NB4 (cell line): ENCODE data around the gene QSOX1.

Experiments used
- DNase-seq: peaks from one replicate; pipeline ENCODE4 v3.0.0; 2010; ENCODE audit warnings: low read depth
- H3K4me3 ChIP-seq: one replicate; pipeline ENCODE4 v1.5.1; 2011; ENCODE audit warnings: mild to moderate bottlenecking, low read depth, low read length, moderate library complexity
- MAX ChIP-seq: IDR thresholded peaks from 2 replicates; pipeline ENCODE4 v1.6.1; 2011; ENCODE audit warnings: low read depth, low read length
- MYC ChIP-seq: IDR thresholded peaks from 2 replicates; pipeline ENCODE4 v1.6.1; 2011; ENCODE audit warnings: low read depth, low read length
- POLR2A ChIP-seq: IDR thresholded peaks from 2 replicates; pipeline ENCODE4 v1.6.1; 2011; ENCODE audit warnings: mild to moderate bottlenecking; ENCODE audit not compliant: insufficient read length; ENCODE audit errors: extremely low read depth
- TF ChIP-seq, protein P1 (sequence below): IDR thresholded peaks from one replicate; pipeline ENCODE4 v1.5.1; 2012; ENCODE audit warnings: low read depth, low read length

Gene QSOX1

GRCh38 chr1:180143359-180143758 is 11.3 kb upstream of the QSOX1 start:
- no peak for TF ChIP-seq MYC
- no peak for TF ChIP-seq MAX
- no peak for TF ChIP-seq POLR2A
- TF ChIP-seq, protein P1, sequence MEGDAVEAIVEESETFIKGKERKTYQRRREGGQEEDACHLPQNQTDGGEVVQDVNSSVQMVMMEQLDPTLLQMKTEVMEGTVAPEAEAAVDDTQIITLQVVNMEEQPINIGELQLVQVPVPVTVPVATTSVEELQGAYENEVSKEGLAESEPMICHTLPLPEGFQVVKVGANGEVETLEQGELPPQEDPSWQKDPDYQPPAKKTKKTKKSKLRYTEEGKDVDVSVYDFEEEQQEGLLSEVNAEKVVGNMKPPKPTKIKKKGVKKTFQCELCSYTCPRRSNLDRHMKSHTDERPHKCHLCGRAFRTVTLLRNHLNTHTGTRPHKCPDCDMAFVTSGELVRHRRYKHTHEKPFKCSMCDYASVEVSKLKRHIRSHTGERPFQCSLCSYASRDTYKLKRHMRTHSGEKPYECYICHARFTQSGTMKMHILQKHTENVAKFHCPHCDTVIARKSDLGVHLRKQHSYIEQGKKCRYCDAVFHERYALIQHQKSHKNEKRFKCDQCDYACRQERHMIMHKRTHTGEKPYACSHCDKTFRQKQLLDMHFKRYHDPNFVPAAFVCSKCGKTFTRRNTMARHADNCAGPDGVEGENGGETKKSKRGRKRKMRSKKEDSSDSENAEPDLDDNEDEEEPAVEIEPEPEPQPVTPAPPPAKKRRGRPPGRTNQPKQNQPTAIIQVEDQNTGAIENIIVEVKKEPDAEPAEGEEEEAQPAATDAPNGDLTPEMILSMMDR = no peak
- no peak overlapping the region for H3K4me3 ChIP-seq

DNA sequence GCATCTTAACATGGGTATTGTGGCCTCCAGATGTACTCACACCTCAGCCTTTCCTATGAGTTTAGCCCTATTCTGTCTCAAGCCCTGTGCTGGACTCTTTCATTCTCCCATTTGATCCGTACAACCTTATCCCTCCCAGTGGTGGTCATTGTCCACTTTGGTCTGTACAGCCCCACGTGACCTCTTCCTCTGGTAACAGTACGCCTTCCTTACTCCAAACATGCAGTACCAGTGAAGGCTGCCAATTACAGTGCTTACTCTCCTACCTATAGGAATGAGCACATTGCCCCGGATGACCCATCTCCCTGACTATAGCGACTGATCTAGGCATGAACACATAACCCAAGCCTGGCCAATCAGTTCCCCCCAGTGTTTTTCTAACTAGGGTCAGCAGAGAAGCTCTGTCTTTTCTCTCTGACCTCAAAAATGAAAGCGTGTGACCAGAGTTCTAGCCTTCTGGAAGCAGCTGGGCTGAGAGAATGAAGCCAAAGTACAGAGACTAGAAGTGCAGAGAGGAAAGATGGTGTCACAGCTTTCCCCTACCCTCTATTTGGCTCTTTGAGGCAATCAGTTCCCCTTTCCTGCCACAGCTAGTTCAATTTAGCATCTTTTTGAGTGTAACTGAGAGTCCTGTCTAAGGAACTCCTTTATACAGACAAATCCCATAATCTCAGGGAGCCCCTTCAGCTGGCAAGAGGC is 9.9 kb upstream of the QSOX1 start:
- H3K4me3 ChIP-seq = no peak overlapping the region
- TF ChIP-seq, protein P1 = no peak
- TF ChIP-seq POLR2A (no peak), MAX (no peak), MYC (no peak)
- no peak for DNase-seq

More at GRCh38 chr1:180143359-180143758, 11.3 kb upstream of the QSOX1 start:
- DNase-seq = no peak

DNA sequence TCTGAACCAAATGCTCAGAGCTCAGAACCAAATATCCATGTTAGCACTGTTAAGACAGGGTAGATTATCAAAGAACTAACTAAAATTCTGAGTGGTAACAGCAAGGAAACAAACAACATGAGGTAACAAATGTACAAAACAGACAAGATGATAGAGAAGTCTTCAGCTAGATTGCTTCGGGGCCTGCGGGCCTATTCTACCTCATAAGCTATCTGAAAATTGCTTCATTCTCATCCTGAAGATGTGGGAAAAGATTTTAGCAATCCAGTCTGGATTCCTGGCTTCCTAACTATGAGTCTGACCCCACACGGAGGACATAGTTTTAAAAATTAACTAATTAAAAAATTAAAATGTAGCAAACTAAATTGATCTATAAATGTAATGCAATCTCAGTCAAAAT is 9.2 kb upstream of the QSOX1 start:
- no peak for DNase-seq
- H3K4me3 ChIP-seq = no peak overlapping the region
- no peak for TF ChIP-seq MYC
- TF ChIP-seq, protein P1 = no peak
- no peak for TF ChIP-seq MAX
- no peak for TF ChIP-seq POLR2A

DNA sequence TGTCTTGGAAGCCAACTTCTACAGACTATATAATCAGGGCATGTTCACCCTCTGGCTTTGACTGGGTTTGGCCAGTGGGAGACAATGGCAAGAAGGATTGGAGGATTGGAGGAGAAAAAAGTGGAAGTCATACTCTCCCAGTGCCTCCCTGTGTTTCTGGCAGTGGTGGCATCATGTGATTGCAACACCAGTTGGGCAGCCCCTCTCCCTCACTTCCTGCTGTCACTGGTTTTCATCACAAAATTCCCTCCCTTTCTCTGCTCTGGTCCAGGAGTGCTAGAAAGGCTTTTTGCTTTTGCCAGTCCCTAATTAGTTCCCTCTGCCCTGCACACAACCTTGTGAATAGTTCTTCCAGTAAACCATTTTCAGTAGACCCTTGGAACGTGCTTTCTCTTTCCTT is 3.7 kb upstream of the QSOX1 start:
- peak; percentile 82 for DNase-seq
- TF ChIP-seq MAX = no peak; the same call in 1 of the 2 replicates
- TF ChIP-seq POLR2A = no peak
- TF ChIP-seq MYC = no peak
- TF ChIP-seq, protein P1 = no peak

DNA sequence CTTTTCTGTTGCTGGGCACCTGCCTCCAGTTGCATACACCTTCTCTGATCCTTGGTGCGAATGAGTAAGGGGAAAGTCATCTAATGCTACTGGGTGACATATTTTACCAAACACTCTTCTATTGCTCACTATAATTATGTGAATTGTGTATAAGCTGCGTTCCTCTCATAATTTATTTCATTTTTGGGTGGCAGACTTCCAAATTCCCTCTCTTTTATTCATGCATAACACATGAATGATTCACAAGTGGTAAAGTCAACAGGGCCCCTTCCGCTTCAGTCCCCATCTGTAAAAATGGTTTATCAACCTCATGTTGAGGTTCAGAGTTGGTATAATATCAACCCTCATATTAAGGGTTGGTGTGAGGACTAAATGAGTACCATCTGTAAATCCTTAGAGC is 3.2 kb upstream of the QSOX1 start:
- TF ChIP-seq POLR2A = no peak
- TF ChIP-seq MAX = no peak
- TF ChIP-seq, protein P1 = no peak
- no peak for TF ChIP-seq MYC
- no peak overlapping the region for H3K4me3 ChIP-seq
- no peak for DNase-seq

More for the DNA sequence above, 3.7 kb upstream of the QSOX1 start:
- H3K4me3 ChIP-seq = no peak overlapping the region
